ENCODE results near the gene JAKMIP1. TPM values are rescaled to one million over a fixed set of nuclear protein-coding genes. Genes with fewer than 3 reads are reported as not detected.

Gene JAKMIP1
- total RNA-seq, 1 donor from 2014 or later = 0.89 TPM

DNA sequence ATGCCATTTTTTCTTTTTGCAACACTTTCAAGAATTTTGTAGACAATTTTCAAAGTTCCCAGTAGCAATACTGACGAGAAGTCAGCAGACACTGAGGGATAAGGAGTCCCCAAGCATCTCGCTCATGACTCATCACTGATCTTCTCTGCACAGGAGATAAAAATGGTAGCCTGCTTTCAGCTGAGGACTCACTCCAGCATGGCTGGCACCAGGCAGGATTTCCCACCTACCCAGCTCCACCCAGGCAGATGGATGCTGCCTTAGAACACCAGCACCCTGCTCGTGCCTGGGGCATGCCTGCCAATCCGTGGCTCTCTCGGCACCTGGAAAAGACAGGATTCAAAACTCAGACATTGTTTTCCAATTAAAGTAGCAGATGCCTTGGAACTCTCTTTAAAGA, 24.9 kb downstream of the JAKMIP1 start:
- peaks cover 5% of the 10 kb centered on the region for H3K9me3 Mint-ChIP-seq (ENCODE audit: low read depth)
- H3K4me3 Mint-ChIP-seq (ENCODE audit: low read depth) = no peak overlapping the region
- no peaks in the 10 kb centered on the region for H3K36me3 Mint-ChIP-seq (ENCODE audit: insufficient read depth)
- no peak overlapping the region for H3K27ac Mint-ChIP-seq
- no peaks in the 10 kb centered on the region for H3K4me1 Mint-ChIP-seq (ENCODE audit: low read depth)
- DNase-seq (ENCODE audit: low spot score, unreplicated experiment) = no peak
- TF ChIP-seq, protein P1, sequence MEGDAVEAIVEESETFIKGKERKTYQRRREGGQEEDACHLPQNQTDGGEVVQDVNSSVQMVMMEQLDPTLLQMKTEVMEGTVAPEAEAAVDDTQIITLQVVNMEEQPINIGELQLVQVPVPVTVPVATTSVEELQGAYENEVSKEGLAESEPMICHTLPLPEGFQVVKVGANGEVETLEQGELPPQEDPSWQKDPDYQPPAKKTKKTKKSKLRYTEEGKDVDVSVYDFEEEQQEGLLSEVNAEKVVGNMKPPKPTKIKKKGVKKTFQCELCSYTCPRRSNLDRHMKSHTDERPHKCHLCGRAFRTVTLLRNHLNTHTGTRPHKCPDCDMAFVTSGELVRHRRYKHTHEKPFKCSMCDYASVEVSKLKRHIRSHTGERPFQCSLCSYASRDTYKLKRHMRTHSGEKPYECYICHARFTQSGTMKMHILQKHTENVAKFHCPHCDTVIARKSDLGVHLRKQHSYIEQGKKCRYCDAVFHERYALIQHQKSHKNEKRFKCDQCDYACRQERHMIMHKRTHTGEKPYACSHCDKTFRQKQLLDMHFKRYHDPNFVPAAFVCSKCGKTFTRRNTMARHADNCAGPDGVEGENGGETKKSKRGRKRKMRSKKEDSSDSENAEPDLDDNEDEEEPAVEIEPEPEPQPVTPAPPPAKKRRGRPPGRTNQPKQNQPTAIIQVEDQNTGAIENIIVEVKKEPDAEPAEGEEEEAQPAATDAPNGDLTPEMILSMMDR (IDR thresholded peaks at IDR 0.05; ENCODE audit: unreplicated experiment) = no peak
- peaks cover 3% of the 10 kb centered on the region for H3K27me3 Mint-ChIP-seq

- DNase-seq (ENCODE audit: low spot score, unreplicated experiment) = no peak
- TF ChIP-seq, protein P1 (IDR thresholded peaks at IDR 0.05; ENCODE audit: unreplicated experiment) = no peak
- Mint-ChIP-seq H3K27ac (no peak overlapping the region), H3K9me3 (ENCODE audit: low read depth) (peaks cover 1% of the 10 kb centered on the region), H3K27me3 (no peaks in the 10 kb centered on the region), H3K36me3 (ENCODE audit: insufficient read depth) (no peaks in the 10 kb centered on the region), H3K4me3 (ENCODE audit: low read depth) (no peak overlapping the region), H3K4me1 (ENCODE audit: low read depth) (no peaks in the 10 kb centered on the region)
These were observed 27.5 kb downstream of the JAKMIP1 start for GRCh38 chr4:6172927-6173200.

- TF ChIP-seq, protein P1 (IDR thresholded peaks at IDR 0.05; ENCODE audit: unreplicated experiment) = no peak
- H3K27me3 Mint-ChIP-seq = no peaks in the 10 kb centered on the region
- no peak overlapping the region for H3K4me3 Mint-ChIP-seq (ENCODE audit: low read depth)
- H3K36me3 Mint-ChIP-seq (ENCODE audit: insufficient read depth) = no peaks in the 10 kb centered on the region
- no peak overlapping the region for H3K27ac Mint-ChIP-seq
- no peaks in the 10 kb centered on the region for H3K9me3 Mint-ChIP-seq (ENCODE audit: low read depth)
- no peaks in the 10 kb centered on the region for H3K4me1 Mint-ChIP-seq (ENCODE audit: low read depth)
- no peak for DNase-seq (ENCODE audit: low spot score, unreplicated experiment)
These were observed 28.0 kb downstream of the JAKMIP1 start for GRCh38 chr4:6172093-6172926.

DNA sequence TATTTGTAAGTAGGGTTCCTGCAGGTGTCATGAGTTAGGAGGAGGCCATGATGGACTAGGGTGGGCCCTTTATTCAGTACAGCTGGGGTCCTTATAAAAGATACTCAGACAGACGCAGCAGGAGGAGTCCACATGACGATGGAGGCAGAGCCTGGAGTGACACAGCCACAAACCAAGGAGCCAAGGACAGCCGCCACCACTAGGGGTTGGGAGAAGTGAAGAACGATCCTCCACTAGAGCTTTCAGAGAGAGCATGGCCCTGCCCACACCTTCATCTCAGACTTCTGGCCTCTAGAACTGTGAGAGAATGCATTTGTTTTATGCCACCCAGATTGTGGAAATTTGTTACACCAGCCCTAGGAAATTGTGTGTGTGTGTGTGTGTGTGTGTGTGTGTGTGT, 31.1 kb downstream of the JAKMIP1 start:
- Mint-ChIP-seq H3K4me3 (ENCODE audit: low read depth) (no peak overlapping the region), H3K27me3 (no peaks in the 10 kb centered on the region), H3K9me3 (ENCODE audit: low read depth) (peaks cover 5% of the 10 kb centered on the region), H3K36me3 (ENCODE audit: insufficient read depth) (no peaks in the 10 kb centered on the region), H3K4me1 (ENCODE audit: low read depth) (no peaks in the 10 kb centered on the region), H3K27ac (no peak overlapping the region)
- TF ChIP-seq, protein P1 (IDR thresholded peaks at IDR 0.05; ENCODE audit: unreplicated experiment) = no peak
- DNase-seq (ENCODE audit: low spot score, unreplicated experiment) = no peak

- no peak for DNase-seq (ENCODE audit: low spot score, unreplicated experiment)
- no peak overlapping the region for H3K27ac Mint-ChIP-seq
- peaks cover 7% of the 10 kb centered on the region for H3K9me3 Mint-ChIP-seq (ENCODE audit: low read depth)
- TF ChIP-seq, protein P1 (IDR thresholded peaks at IDR 0.05; ENCODE audit: unreplicated experiment) = no peak
- H3K27me3 Mint-ChIP-seq = no peaks in the 10 kb centered on the region
- H3K4me1 Mint-ChIP-seq (ENCODE audit: low read depth) = no peaks in the 10 kb centered on the region
- H3K4me3 Mint-ChIP-seq (ENCODE audit: low read depth) = no peak overlapping the region
- no peaks in the 10 kb centered on the region for H3K36me3 Mint-ChIP-seq (ENCODE audit: insufficient read depth)
These were observed 34.6 kb downstream of the JAKMIP1 start for GRCh38 chr4:6165766-6166165.

All from progenitor cell of endocrine pancreas (in vitro differentiated cells).